ENCODE results near the gene IP6K1. TPM values are rescaled to one million over a fixed set of nuclear protein-coding genes. Genes with fewer than 3 reads are reported as not detected.

Gene IP6K1
- polyA plus RNA-seq, 1 donor (not counting 4 experiments of a cell fraction or from before 2014, with no cell fraction given), result 24.5 TPM

- FAIRE-seq, result no peak
- TF ChIP-seq EZH2 (IDR thresholded peaks at IDR 0.05; ENCODE audit: low read length) (no peak), CTCF (optimal IDR thresholded peaks at IDR 0.05 in 1 of 3, IDR thresholded peaks at IDR 0.05 in 1 of 3, conservative IDR thresholded peaks at IDR 0.05 in 1 of 3; ENCODE audit: extremely low read depth in 1 of 3, insufficient read depth in 2 of 3, low read length in 3 of 3) (no peak)
- peaks cover 6 to 8% of the 10 kb centered on the region in 2 experiments for H3K36me3 ChIP-seq (ENCODE audit: control insufficient read depth in 2 of 2, extremely low read depth in 1 of 2, insufficient read depth in 2 of 2, low read length in 2 of 2)
Observed at GRCh38 chr3:49771340-49771938, 14.9 kb downstream of the IP6K1 start.

GRCh38 chr3:49769926-49770325, 16.4 kb downstream of the IP6K1 start:
- DNase-seq (ENCODE audit: low read depth, low spot score) (no peak), FAIRE-seq (no peak)
- H3K36me3 ChIP-seq (ENCODE audit: control insufficient read depth in 2 of 2, extremely low read depth in 1 of 2, insufficient read depth in 2 of 2, low read length in 2 of 2), result peaks cover 3% of the 10 kb centered on the region in 2 experiments
- no peak overlapping the region for H3K4me3 ChIP-seq (ENCODE audit: control insufficient read depth in 2 of 3, extremely low read depth in 1 of 3, insufficient read depth in 2 of 3, low read depth in 1 of 3, low read length in 3 of 3)
- no peaks in the 10 kb centered on the region for H3K27me3 ChIP-seq (ENCODE audit: control insufficient read depth, extremely low read depth, insufficient read depth, low read length)
- no peaks in the 10 kb centered on the region for H3K4me1 ChIP-seq (ENCODE audit: control insufficient read depth, extremely low read depth, insufficient read depth, low read length)
- H3K9me1 ChIP-seq (ENCODE audit: control insufficient read depth, extremely low read depth, insufficient read depth, low read length), result peaks cover 4% of the 10 kb centered on the region
- no peak overlapping the region for H3K9ac ChIP-seq (ENCODE audit: control insufficient read depth, extremely low read depth, insufficient read depth, low read length)
- H3K9me3 ChIP-seq (ENCODE audit: control insufficient read depth, low read depth, low read length), result no peaks in the 10 kb centered on the region
- peaks cover 4% of the 10 kb centered on the region for H4K20me1 ChIP-seq (ENCODE audit: control insufficient read depth, extremely low read depth, insufficient read depth, low read length)
- no peak overlapping the region for H3K27ac ChIP-seq (ENCODE audit: control insufficient read depth, insufficient read depth, low read length)
- peaks cover 57% of the 10 kb centered on the region for H3K79me2 ChIP-seq (ENCODE audit: control insufficient read depth, insufficient read depth, low read length)
- dilution Hi-C loops (cut with MboI; ENCODE audit: extremely low pct_ligation_motif_present, low sequenced_read_pairs), result no loop called here
- TF ChIP-seq CTCF (optimal IDR thresholded peaks at IDR 0.05 in 1 of 3, IDR thresholded peaks at IDR 0.05 in 1 of 3, conservative IDR thresholded peaks at IDR 0.05 in 1 of 3; ENCODE audit: extremely low read depth in 1 of 3, insufficient read depth in 2 of 3, low read length in 3 of 3) (no peak), EZH2 (IDR thresholded peaks at IDR 0.05; ENCODE audit: low read length) (no peak)
- H3K4me2 ChIP-seq (ENCODE audit: control insufficient read depth, extremely low read depth, insufficient read depth, low read depth, low read length), result no peak overlapping the region
- no peak overlapping the region for H2AFZ ChIP-seq (ENCODE audit: control insufficient read depth, low read length)

More at GRCh38 chr3:49771340-49771938, 14.9 kb downstream of the IP6K1 start:
- dilution Hi-C loops (cut with MboI; ENCODE audit: extremely low pct_ligation_motif_present, low sequenced_read_pairs), result no loop called here
- Histone ChIP-seq H3K9me1 (ENCODE audit: control insufficient read depth, extremely low read depth, insufficient read depth, low read length) (peaks cover 4% of the 10 kb centered on the region), H3K9me3 (ENCODE audit: control insufficient read depth, low read depth, low read length) (no peaks in the 10 kb centered on the region), H4K20me1 (ENCODE audit: control insufficient read depth, extremely low read depth, insufficient read depth, low read length) (peaks cover 7% of the 10 kb centered on the region), H3K4me3 (ENCODE audit: control insufficient read depth in 2 of 3, extremely low read depth in 1 of 3, insufficient read depth in 2 of 3, low read depth in 1 of 3, low read length in 3 of 3) (no peak overlapping the region), H3K4me2 (ENCODE audit: control insufficient read depth, extremely low read depth, insufficient read depth, low read depth, low read length) (no peak overlapping the region), H2AFZ (ENCODE audit: control insufficient read depth, low read length) (no peak overlapping the region), H3K79me2 (ENCODE audit: control insufficient read depth, insufficient read depth, low read length) (peaks cover 66% of the 10 kb centered on the region), H3K27ac (ENCODE audit: control insufficient read depth, insufficient read depth, low read length) (no peak overlapping the region), H3K27me3 (ENCODE audit: control insufficient read depth, extremely low read depth, insufficient read depth, low read length) (no peaks in the 10 kb centered on the region), H3K9ac (ENCODE audit: control insufficient read depth, extremely low read depth, insufficient read depth, low read length) (no peak overlapping the region), H3K4me1 (ENCODE audit: control insufficient read depth, extremely low read depth, insufficient read depth, low read length) (no peaks in the 10 kb centered on the region)
- no peak for DNase-seq (ENCODE audit: low read depth, low spot score)
